NCI-H69 (cell line): ENCODE measurements around the gene EIF4G3.
"Not testable (repeated sequence)": the region's sequence is repeated elsewhere in the genome, so short reads cannot be mapped to it uniquely, and the experiment has no call there.

Source experiments
- DNase-seq: peaks from one replicate; lab custom pipeline; 2025; lab: John Stamatoyannopoulos, UW

The EIF4G3 gene

DNA sequence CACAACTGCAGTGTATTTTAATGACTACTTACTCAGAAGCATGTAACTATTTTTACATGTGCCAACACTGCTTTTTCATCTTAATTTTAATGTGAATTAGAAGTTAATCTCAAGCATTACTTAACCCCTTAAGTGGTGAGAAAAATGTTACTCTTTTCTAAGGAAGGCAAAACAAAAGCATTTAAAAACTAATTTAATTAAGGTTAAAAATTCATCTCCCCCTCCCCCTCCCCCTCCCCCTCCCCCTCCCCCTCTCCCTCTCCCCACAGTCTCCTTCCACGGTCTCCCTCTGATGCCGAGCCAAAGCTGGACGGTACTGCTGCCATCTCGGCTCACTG, 362.2 kb downstream of the EIF4G3 start:
- no peak for DNase-seq

DNA sequence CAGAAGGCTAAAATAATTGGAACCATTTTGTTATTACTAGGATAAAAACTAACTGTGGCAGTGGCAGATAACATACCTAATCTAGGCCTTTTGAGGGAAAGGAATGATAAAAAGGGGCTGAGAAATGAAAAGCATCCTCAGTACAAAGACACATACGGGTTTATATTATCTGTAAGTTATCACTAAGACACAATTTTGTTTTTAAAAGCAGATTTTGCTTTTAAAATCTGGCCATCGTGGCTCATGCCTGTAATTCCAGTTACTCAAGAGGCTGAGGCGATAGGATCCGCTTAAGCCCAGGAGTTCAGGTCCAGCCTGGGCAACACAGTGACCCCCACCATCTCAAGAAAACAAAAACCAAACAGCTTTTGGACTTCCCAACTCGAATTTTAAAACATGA, 364.8 kb downstream of the EIF4G3 start:
- DNase-seq: no peak

DNA sequence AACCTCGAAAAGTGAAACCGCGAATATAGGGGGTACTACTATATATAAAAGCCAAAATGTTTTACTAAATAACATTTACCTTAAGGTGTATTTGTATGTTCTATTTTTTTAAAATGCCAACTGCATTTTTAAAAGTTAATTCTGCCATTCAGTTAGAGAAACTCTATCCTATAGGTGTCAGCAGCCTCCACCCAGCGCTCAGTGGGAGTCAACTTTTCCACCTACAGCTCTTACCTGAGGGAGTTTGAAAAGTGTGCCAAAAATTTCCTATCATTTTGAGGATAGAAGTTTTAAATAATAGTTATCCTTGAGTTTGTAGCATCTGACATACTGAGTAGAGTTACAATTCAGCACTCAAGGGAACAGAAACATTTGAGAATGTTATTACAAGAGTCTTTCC, 383.5 kb downstream of the EIF4G3 start:
- DNase-seq: no peak

DNA sequence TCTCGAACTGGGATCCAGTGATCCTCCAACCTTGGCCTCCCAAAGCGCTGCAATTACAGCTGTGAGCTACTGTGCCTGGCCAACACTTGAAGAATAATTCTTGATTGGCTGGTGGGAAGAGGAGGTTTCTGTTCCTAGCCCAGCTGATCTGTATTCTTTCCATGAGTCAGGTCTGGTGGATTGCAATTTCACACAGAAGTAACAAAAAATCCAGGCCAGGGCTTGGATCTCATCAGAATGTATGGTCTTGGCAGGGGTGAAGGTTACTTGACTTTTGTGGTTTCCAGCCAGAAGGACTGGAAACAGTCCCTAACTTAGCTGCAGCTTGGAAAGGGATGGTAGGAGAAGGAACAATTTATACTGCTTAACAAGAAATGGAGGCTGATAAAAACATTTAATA, 384.5 kb downstream of the EIF4G3 start:
- DNase-seq: no peak

DNA sequence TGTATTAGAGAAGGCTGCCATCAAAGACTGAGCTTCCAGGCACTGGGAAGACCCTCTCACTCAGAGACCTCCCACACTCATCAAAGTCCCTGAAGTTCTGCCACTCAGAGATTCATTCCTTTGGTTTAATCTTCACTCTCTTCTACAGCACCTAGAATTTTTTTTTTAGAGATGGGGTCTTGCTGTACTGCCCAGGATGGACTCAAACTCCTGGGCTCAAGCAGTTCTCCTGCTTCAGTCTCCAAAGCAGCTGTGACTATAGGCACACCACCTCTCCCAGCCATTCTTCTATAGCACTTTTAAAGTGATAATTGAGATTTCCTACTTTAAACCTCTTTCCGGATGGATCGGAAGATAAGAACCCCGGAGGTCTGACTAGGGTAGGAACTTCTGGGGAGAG, 385.9 kb downstream of the EIF4G3 start:
- DNase-seq: no peak

DNA sequence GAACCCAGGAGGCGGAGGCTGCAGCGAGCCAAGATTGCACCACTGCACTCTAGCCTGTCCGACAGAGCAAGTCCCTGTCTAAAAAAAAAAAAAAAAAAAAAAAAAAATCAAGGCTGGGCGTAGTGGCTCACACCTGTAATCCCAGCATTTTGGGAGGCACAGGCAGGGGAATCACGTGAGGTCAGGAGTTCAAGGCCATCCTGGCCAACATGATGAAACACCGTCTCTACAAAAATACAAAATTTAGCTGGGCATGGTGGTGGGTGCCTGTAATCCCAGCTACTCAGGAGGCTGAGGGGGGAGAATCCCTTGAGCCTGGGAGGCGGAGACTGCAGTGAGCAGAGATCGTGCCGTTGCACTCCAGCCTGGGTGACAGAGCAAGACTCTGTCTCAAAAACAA, 387.1 kb downstream of the EIF4G3 start:
- not testable (repeated sequence) for DNase-seq

DNA sequence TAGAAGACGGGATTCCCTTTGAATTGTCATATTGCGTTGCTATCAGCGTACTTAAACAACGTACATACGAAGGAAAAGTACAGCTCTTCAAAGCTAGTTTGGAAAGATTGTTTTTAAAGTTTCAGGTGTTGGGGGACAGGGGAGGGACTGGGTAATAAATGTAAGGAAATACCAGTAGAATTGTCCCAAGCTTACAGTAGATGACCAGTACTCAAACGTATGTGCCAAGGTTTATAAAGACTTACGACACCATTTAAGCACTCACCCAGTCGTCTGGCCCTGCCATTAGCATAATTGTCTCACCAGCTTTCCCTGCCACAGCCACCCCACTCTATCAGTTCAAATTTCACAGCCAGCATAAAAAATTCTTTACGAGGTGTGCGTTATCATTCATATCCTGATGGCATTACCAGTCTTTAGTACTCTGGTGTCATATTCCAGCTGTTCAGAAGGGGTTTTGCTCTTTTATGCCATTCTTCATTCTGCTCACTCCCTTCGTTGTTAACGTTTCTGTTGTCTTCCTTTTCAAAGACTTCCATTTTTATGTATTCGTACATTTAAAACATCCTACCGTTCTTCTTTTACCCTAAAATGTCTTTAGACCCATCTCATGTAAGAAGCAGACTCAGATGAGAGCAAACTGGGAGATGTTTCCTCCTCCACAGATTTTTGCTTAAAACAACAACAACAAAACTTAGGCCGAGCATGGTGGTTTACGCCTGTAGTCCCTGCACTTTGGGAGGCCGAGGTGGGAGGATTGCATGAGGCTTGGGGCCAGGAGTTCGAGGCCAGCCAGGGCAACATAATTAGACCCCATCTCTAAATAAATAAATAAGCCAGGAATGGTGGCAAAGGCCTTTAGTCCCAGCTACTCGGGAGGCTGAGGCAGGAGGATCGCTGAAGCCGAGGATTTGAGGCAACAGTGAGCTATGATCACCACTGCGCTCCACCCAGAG, 388.6 kb downstream of the EIF4G3 start:
- DNase-seq: peak; percentile 58

DNA sequence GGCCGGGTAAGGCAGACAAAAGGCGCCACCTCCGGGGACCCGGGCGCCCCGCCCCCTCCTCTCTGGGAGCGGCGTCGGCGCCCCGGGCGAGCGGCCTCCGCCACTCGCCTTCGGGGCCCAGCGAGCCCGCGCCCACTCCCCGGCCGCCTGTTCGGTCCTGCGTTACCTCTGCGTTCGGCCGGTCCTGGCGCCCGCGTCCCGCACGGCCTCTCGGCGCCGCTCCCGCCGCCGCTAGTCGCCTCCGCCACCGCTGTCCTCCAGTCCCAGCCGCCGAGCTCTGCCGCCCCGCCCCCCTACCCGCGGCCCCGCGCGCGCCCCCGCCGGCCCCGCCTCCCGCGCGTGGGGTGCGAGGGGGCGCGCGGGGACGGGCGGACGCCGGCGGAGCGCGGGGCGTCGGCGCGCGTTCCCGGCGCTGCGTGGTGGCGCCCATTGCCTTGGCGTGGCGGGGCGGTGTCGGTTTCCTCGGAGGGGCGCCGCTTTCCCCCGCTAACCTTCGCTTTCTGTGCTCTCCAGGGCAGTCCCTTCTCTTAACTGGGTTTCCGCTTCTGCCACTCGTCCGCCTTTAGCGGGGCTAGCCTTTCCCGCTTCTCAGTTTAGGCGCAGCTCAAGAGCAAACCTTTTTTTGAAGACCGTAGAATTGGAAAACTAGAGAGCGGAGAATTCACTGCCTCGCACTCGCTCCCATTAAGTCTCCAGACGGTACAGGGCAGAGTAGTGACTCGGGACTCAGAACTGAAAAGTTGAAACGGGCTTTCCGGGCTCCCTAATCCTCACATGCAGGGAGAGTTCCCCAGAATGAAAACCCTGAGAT, 389.5 kb downstream of the EIF4G3 start, which contains the start of gene HP1BP3:
TSS of gene HP1BP3 (minus strand) at position 279 of the 811 bp plus-strand sequence. CDS start 6,867 bp downstream, outside the sequence.
- peak; percentile 85 for DNase-seq

DNA sequence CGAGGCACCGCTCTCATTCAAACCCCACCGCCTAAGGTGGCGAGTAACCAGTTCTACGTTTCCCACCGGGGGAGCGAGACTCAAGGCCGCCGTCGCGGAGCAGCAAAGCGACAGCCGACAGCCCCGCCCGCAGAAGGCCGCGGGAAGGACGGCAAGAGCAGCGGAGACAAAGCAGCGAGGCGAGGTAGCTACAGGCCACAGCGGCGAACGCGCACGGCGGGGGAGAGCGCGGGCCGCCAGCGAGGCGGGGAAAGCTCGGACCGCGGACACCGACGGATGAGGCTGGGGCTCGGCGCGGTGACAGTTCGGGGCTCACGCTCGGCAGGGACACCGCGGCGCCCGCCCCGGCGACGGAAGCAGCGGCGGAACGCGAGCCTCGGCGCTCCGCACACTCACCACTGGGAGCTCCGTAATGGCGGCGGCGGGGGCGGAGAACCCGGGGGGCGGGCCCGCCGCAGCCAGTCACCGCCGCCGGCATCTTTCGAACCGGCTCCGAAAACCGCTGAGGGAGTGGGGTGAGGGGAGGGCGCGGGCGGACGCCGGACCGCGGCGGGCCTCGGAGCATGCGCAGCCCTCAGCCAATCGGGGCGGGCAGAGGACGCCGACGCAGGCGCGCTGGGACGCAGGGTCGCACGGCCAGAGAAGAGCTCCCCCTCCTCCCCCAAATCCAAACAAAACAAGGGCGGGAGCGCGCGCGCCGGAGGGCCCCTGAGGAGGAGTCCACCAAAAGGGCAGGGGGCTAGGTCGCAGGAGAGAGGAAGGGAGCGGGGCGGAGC, 390.3 kb downstream of the EIF4G3 start:
- peak; percentile 96 for DNase-seq

DNA sequence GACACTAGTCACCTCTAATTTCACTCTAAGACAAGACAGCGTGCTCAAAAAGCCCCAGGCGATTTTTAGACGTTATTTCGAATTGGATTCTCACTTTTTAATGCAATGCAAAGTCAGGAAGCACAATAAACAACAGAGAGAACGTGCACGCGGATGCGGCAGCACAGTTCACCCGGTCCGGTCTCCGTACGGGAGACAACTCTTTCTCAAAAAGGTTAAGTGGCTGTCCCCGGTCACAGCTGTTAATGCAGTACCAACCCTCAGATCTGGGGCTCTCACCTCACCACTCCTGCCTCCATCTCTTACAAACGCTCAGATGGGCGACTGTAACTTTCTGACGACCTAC, 390.8 kb downstream of the EIF4G3 start:
- no peak for DNase-seq

DNA sequence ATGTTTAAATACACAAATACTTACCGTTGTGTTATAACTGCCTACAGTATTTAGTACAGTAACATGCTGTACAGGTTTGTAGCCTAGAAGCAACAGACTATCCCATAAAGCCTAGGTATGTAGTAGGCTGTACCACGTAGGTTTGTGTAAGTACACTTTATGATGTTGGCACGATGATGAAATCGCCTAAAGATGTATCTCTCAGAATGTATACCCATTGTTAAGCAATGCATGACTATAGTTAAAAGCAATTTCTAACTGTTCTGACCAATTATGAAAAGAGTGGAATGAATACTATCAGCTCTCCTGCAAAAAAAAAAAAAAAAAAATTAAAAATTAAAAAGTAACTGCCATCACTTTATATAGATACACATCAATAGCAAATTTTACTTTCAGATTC, 401.0 kb downstream of the EIF4G3 start:
- no peak for DNase-seq

DNA sequence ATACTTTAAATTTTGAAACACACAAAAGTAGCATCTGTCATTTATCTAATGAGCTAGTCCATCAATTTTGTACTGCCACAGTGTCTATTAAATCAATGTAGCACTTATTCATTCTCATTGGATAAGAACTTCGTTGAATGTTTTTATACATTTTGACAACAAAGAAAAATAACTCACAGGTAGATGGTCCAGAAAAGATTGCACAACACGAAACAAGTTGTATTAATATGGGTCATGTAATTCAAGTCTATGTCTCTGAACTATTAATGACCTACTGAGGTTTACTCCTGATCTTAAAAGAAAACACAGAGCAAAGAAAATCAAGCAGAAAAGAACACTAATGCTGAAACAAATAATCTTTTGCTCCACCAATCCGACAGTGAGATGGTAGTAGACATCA, 404.9 kb downstream of the EIF4G3 start:
- no peak for DNase-seq

DNA sequence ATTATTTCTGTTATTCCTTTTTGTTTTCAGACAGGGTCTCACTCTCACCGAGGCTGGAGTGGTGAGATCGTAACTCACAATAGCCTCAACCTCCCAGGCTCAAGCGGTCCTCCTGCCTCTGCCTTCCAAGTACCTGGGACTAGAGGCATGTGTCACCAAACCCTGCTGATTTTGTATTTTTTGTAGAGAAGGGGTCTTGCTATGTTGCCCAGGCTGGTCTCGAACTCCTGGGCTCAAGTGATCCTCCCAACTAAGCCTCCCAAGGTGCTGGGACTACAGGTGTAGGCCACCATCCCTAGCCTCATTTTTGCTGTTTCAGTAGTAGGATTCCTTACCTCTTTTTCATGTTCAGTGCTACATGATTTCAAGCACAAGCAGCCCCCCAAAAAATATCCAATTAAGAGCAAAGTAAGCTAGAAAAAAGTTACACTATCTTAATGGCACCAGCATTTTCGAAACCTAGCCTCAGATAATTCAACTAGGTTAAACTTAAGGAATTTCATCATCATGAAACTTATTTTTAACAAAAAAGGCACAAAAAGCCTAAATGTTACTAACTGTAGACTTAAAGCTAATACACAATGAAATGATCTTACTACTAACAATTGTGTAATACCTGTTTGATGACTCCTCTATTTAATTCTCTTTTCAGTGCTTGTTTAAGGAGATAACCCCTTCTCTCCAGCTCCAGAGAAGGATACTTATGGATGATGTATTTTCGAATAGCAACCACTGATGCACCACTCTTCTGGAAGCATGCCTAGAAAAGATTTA, 406.2 kb downstream of the EIF4G3 start:
- DNase-seq: no peak

DNA sequence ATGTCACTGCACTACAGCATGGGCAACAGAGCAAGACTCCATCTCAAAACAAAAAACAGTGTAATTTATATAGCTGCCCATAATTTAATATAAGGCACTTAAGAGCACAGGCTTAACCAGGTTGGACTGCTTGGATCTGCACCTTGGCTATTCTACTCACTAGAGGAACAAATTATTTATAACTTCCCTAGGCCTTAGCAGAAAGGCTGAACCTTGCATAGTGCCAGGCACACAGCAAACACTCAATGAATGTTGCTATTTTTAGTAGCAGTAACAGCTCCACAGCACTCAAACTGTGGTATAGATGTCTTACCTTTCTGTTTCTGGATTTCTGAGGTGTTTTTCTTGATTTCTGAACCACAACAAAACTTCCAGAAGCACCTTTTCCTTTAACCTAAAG, 409.4 kb downstream of the EIF4G3 start:
- no peak for DNase-seq

DNA sequence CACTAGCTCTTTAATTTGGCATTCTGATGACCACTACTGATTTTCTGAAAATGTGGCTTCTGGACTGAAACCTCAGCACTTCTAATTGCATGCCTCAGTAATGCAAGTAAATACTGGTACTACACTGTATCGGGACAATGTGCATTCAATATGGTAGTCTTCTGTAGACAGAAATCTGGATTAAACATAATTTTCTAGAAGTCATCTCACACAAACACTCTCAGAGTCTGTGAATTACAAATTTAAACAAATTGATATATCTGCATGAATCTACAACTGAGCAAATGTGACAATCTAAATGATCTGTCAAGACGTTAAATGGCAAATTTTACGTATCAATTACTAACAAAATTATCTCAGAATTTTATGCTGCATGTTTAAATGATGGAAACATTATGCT, 413.3 kb downstream of the EIF4G3 start:
- no peak for DNase-seq

DNA sequence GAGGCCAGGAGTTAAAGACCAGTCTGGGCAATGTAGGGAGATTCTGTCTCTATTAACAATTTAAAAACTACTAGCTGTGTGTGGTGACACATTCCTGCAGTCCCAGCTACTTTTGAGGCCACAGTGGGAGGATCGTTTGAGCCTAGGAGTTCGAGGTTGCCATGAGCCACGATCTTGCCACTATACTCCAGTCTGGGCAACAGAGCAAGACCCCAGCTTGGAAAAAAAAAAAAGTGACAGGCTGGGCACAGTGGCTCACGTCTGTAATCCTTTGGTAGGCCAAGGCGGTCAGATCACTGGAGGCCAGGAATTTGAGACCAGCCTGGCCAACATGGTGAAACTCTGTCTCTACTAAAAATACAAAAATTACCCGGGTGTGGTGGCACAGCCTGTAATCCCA, 416.4 kb downstream of the EIF4G3 start:
- DNase-seq: no peak
